Astrocyte of the cerebellum (primary cell): ENCODE data around the gene KPNA4.
A peak's percentile ranks its signal among the peaks of the same experiment; 100 is the strongest.
"Not testable (repeated sequence)": the region's sequence is repeated elsewhere in the genome, so short reads cannot be mapped to it uniquely, and the experiment has no call there.

Source experiments
- DNase-seq: peaks from one replicate; pipeline ENCODE4 v3.0.0-alpha.2; 2011; ENCODE audit warnings: low read depth
- H3K4me3 ChIP-seq: 2 replicates; pipeline ENCODE4 v1.5.1; 2011; ENCODE audit warnings: mild to moderate bottlenecking, low read depth, low read length, moderate library complexity
- CTCF ChIP-seq: IDR thresholded peaks from 2 replicates; pipeline ENCODE4 v1.5.1; 2012; ENCODE audit warnings: low read length, low read depth, moderate library complexity, mild to moderate bottlenecking; ENCODE audit errors: missing control alignments
- in situ Hi-C: cut with HindIII; loops from 2 replicates; pipeline ENCODE4 v1.10.0; 2017; ENCODE audit warnings: low sequenced_read_pairs

KPNA4 gene

GRCh38 chr3:160532371-160532770 is 33.0 kb downstream of the KPNA4 start:
- TF ChIP-seq CTCF = no peak
- no peak overlapping the region for H3K4me3 ChIP-seq
- in situ Hi-C loops = no loop called here
- no peak for DNase-seq

GRCh38 chr3:160531311-160531710 is 34.1 kb downstream of the KPNA4 start:
- H3K4me3 ChIP-seq = no peak overlapping the region
- in situ Hi-C loops = no loop called here
- TF ChIP-seq CTCF = no peak
- no peak for DNase-seq

GRCh38 chr3:160516391-160516790 is 49.0 kb downstream of the KPNA4 start:
- in situ Hi-C loops, H3K4me3 ChIP-seq, DNase-seq: not testable (repeated sequence)

GRCh38 chr3:160501325-160501724 is 64.0 kb downstream of the KPNA4 start:
- DNase-seq = no peak
- H3K4me3 ChIP-seq = no peak overlapping the region
- in situ Hi-C loops = no loop called here
- TF ChIP-seq CTCF = no peak

GRCh38 chr3:160498202-160498601 is 67.2 kb downstream of the KPNA4 start:
- no peak for TF ChIP-seq CTCF
- in situ Hi-C loops = no loop called here
- no peak for DNase-seq
- no peak overlapping the region for H3K4me3 ChIP-seq

GRCh38 chr3:160490166-160490565 is 75.2 kb downstream of the KPNA4 start:
- H3K4me3 ChIP-seq = no peak overlapping the region
- no peak for TF ChIP-seq CTCF
- in situ Hi-C loops = no loop called here
- no peak for DNase-seq

- DNase-seq = peak; percentile 27
- in situ Hi-C loops = no loop called here
- peak; percentile 21 for TF ChIP-seq CTCF
- no peak overlapping the region for H3K4me3 ChIP-seq
These were observed 78.9 kb downstream of the KPNA4 start for GRCh38 chr3:160486459-160486869.
